Measurements from ENCODE around the gene HHAT.

Gene HHAT

GRCh38 chr1:210465150-210465549 is 136.4 kb downstream of the HHAT start:
- Histone ChIP-seq H2AFZ (ENCODE audit: low read depth, low read length) (no peak overlapping the region), H3K4me2 (ENCODE audit: insufficient read depth, low read length) (no peak overlapping the region), H3K27ac (ENCODE audit: low read length) (no peak overlapping the region), H3K36me3 (ENCODE audit: insufficient read depth, low read length) (no peaks in the 10 kb centered on the region), H3K79me2 (ENCODE audit: insufficient read depth, low read length) (no peaks in the 10 kb centered on the region), H3K9ac (ENCODE audit: low read depth, low read length) (no peak overlapping the region), H3K4me3 (ENCODE audit: low read depth in 1 of 2, low read length in 2 of 2) (no peak overlapping the region), H3K4me1 (ENCODE audit: insufficient read depth, low read length) (0 out of 2 replicates have a peak, but pooled peaks cover 12% of the 10 kb centered on the region), H3K27me3 (ENCODE audit: insufficient read depth, low read length, poor library complexity) (no peaks in the 10 kb centered on the region), H3K9me3 (ENCODE audit: insufficient read depth, low read length, severe bottlenecking) (no peaks in the 10 kb centered on the region), H4K20me1 (ENCODE audit: insufficient read depth, low read length) (no peaks in the 10 kb centered on the region)
- ATAC-seq (ENCODE audit: insufficient read depth, low read depth) (no peak), DNase-seq (no peak)
- TF ChIP-seq EZH2 (IDR thresholded peaks at IDR 0.05; ENCODE audit: borderline replicate concordance, low read depth, low read length, severe bottlenecking) (no peak), CTCF (IDR thresholded peaks at IDR 0.05; ENCODE audit: borderline replicate concordance, extremely low read depth, low read length, poor library complexity, severe bottlenecking) (no peak)

- Histone ChIP-seq H3K4me2 (ENCODE audit: insufficient read depth, low read length) (no peak overlapping the region), H3K4me1 (ENCODE audit: insufficient read depth, low read length) (0 out of 2 replicates have a peak, but pooled peaks cover 12% of the 10 kb centered on the region), H3K9ac (ENCODE audit: low read depth, low read length) (no peak overlapping the region), H4K20me1 (ENCODE audit: insufficient read depth, low read length) (no peaks in the 10 kb centered on the region), H3K9me3 (ENCODE audit: insufficient read depth, low read length, severe bottlenecking) (no peaks in the 10 kb centered on the region), H3K36me3 (ENCODE audit: insufficient read depth, low read length) (no peaks in the 10 kb centered on the region), H3K27ac (ENCODE audit: low read length) (no peak overlapping the region), H2AFZ (ENCODE audit: low read depth, low read length) (no peak overlapping the region), H3K79me2 (ENCODE audit: insufficient read depth, low read length) (no peaks in the 10 kb centered on the region), H3K4me3 (ENCODE audit: low read depth in 1 of 2, low read length in 2 of 2) (no peak overlapping the region), H3K27me3 (ENCODE audit: insufficient read depth, low read length, poor library complexity) (no peaks in the 10 kb centered on the region)
- ATAC-seq (ENCODE audit: insufficient read depth, low read depth) (no peak), DNase-seq (no peak)
- TF ChIP-seq EZH2 (IDR thresholded peaks at IDR 0.05; ENCODE audit: borderline replicate concordance, low read depth, low read length, severe bottlenecking), result no peak
- TF ChIP-seq CTCF (IDR thresholded peaks at IDR 0.05; ENCODE audit: borderline replicate concordance, extremely low read depth, low read length, poor library complexity, severe bottlenecking), result no peak
Observed at GRCh38 chr1:210467440-210468043, 138.8 kb downstream of the HHAT start.

GRCh38 chr1:210469441-210469840 is 140.7 kb downstream of the HHAT start:
- H3K9ac ChIP-seq (ENCODE audit: low read depth, low read length), result no peak overlapping the region
- no peaks in the 10 kb centered on the region for H4K20me1 ChIP-seq (ENCODE audit: insufficient read depth, low read length)
- H3K36me3 ChIP-seq (ENCODE audit: insufficient read depth, low read length), result no peaks in the 10 kb centered on the region
- DNase-seq, result no peak
- H3K9me3 ChIP-seq (ENCODE audit: insufficient read depth, low read length, severe bottlenecking), result no peaks in the 10 kb centered on the region
- H3K79me2 ChIP-seq (ENCODE audit: insufficient read depth, low read length), result no peaks in the 10 kb centered on the region
- H3K4me1 ChIP-seq (ENCODE audit: insufficient read depth, low read length), result 0 out of 2 replicates have a peak, but pooled peaks cover 10% of the 10 kb centered on the region
- TF ChIP-seq CTCF (IDR thresholded peaks at IDR 0.05; ENCODE audit: borderline replicate concordance, extremely low read depth, low read length, poor library complexity, severe bottlenecking) (no peak), EZH2 (IDR thresholded peaks at IDR 0.05; ENCODE audit: borderline replicate concordance, low read depth, low read length, severe bottlenecking) (no peak)
- no peak overlapping the region for H3K4me2 ChIP-seq (ENCODE audit: insufficient read depth, low read length)
- no peak overlapping the region for H3K4me3 ChIP-seq (ENCODE audit: low read depth in 1 of 2, low read length in 2 of 2)
- no peak for ATAC-seq (ENCODE audit: insufficient read depth, low read depth)
- H3K27ac ChIP-seq (ENCODE audit: low read length), result no peak overlapping the region
- H2AFZ ChIP-seq (ENCODE audit: low read depth, low read length), result no peak overlapping the region
- no peaks in the 10 kb centered on the region for H3K27me3 ChIP-seq (ENCODE audit: insufficient read depth, low read length, poor library complexity)
